NCI-H1105 treated with DMSO at 0.1 percent for 48 hours (cell line): ENCODE results near the gene SLIT3.

Experiments
- DNase-seq: peaks from one replicate; lab custom pipeline; 2025; lab: John Stamatoyannopoulos, UW

The SLIT3 gene

GRCh38 chr5:169300468-169301385 lies at the start of gene SLIT3:
TSS of gene SLIT3 (minus strand) at chr5:169301139. CDS start at chr5:169300709, 430 bp downstream.
- no peak for DNase-seq

- DNase-seq = no peak
These were observed 49.1 kb upstream of the SLIT3 start for GRCh38 chr5:169350016-169350415.

- DNase-seq = no peak
These were observed 46.8 kb upstream of the SLIT3 start for GRCh38 chr5:169347786-169348185.

GRCh38 chr5:169344629-169345028 lies 43.7 kb upstream of the SLIT3 start:
- DNase-seq = no peak

GRCh38 chr5:169343766-169344165 lies 42.8 kb upstream of the SLIT3 start:
- DNase-seq = no peak

GRCh38 chr5:169341556-169341955 lies 40.6 kb upstream of the SLIT3 start:
- no peak for DNase-seq

GRCh38 chr5:169339869-169340268 lies 38.9 kb upstream of the SLIT3 start:
- no peak for DNase-seq

GRCh38 chr5:169336242-169336641 lies 35.3 kb upstream of the SLIT3 start:
- DNase-seq = peak; percentile 2

- no peak for DNase-seq
These were observed 34.9 kb upstream of the SLIT3 start for GRCh38 chr5:169335806-169336205.

GRCh38 chr5:169333518-169333917 lies 32.6 kb upstream of the SLIT3 start:
- no peak for DNase-seq

- no peak for DNase-seq
These were observed 30.4 kb upstream of the SLIT3 start for GRCh38 chr5:169331292-169331852.

- no peak for DNase-seq
These were observed 27.5 kb upstream of the SLIT3 start for GRCh38 chr5:169328401-169328800.

GRCh38 chr5:169325273-169325672 lies 24.3 kb upstream of the SLIT3 start:
- no peak for DNase-seq

GRCh38 chr5:169318556-169318955 lies 17.6 kb upstream of the SLIT3 start:
- no peak for DNase-seq

- no peak for DNase-seq
These were observed 6.7 kb upstream of the SLIT3 start for GRCh38 chr5:169307646-169308045.

GRCh38 chr5:169305366-169305765 lies 4.4 kb upstream of the SLIT3 start:
- DNase-seq = no peak

GRCh38 chr5:169304175-169304574 lies 3.2 kb upstream of the SLIT3 start:
- DNase-seq = no peak

- DNase-seq = no peak
These were observed 2.2 kb upstream of the SLIT3 start for GRCh38 chr5:169303119-169303515.

GRCh38 chr5:169302491-169303118 lies 1.7 kb upstream of the SLIT3 start:
- DNase-seq = peak; percentile 46

GRCh38 chr5:169301986-169302385 lies 1.0 kb upstream of the SLIT3 start:
- no peak for DNase-seq

GRCh38 chr5:169301386-169301934 lies 521 bp upstream of the SLIT3 start:
- no peak for DNase-seq

- DNase-seq = no peak
These were observed 1.1 kb downstream of the SLIT3 start for GRCh38 chr5:169299663-169300467.
